GM12891 (cell line): ENCODE measurements around the gene PCSK6.

Source experiments
- PAX5 ChIP-seq: IDR thresholded peaks from 2 replicates; pipeline ENCODE4 v1.6.1; 2011; ENCODE audit warnings: low read length, moderate library complexity, mild to moderate bottlenecking; ENCODE audit not compliant: insufficient read depth, severe bottlenecking
- POLR2A ChIP-seq: IDR thresholded peaks from 2 replicates; pipeline ENCODE4 v1.6.1; 2011; ENCODE audit warnings: low read depth, low read length, control low read depth
- POLR2AphosphoS5 ChIP-seq: IDR thresholded peaks from 2 replicates; pipeline ENCODE4 v1.6.1; 2011; ENCODE audit warnings: low read depth, low read length, control low read depth
- POU2F2 ChIP-seq: IDR thresholded peaks from 2 replicates; pipeline ENCODE4 v1.6.1; 2011; ENCODE audit warnings: low read depth, mild to moderate bottlenecking, control low read depth, low read length, moderate library complexity
- SPI1 ChIP-seq: IDR thresholded peaks from 2 replicates; pipeline ENCODE4 v1.6.1; 2011; ENCODE audit warnings: low read depth, low read length, control low read depth
- TAF1 ChIP-seq: IDR thresholded peaks from 2 replicates; pipeline ENCODE4 v1.6.1; 2011; ENCODE audit warnings: low read depth, low read length, control low read depth

GRCh38 chr15:101276501-101277037 lies 212.9 kb downstream of the PCSK6 start:
- no peak for TF ChIP-seq POLR2A
- TF ChIP-seq POLR2AphosphoS5: no peak
- TF ChIP-seq SPI1: no peak
- TF ChIP-seq TAF1: no peak
- TF ChIP-seq POU2F2: no peak
- no peak for TF ChIP-seq PAX5
